ENCODE measurements around the gene LHX1. TPM values are rescaled to one million over a fixed set of nuclear protein-coding genes. Genes with fewer than 3 reads are reported as not detected.
A peak's percentile ranks its signal among the peaks of the same experiment; 100 is the strongest.

Gene LHX1
- total RNA-seq, 1 experiment from 2014 or later, result 0.35 TPM

DNA sequence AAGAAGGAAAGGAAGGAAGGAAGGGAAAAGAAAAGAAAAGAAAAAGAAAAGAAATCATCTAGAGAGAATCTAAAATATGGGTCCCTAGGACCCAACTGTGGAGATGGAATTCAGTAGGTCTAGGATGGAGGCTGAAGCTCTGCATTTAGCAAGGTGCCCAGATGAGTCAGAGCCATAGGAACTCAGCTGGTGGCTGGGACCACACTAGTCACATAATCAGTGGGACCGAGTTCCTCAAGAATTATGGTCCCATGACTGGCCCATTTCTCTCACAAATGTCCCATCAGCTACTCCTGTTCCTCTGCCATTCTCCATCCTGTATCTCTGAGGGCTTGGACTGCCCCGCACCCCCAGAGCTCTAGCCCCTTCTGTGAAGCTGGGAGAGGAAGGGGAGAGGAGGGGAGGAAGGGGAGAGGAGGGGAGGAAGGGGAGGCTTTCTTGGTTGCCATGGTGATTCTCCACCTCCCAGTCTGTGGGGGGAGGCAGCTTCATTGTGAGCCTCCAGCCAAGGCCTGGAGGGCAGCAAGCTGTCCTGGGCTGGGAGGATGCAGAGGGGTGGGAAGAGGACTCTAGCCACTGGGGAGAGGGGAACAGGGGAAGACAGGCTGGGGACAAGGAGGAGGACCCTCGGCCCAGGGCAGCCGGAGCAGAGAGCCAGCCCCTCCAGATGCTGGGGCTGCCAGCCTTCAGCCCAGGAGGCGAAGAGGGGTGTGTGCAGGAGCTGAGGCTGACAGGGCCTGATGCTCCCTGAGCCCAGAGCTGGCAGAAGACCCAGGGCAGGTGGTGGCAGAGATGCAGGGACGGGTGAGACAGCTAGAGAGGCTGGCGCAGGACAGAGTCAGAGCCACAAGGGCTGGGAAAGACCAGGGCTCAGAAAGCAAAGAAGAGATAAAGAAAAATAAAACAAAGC, 37.8 kb upstream of the LHX1 start:
- intact Hi-C loops (cut with micrococcal nuclease; ENCODE audit: unreplicated experiment), result loop anchor here (1.0 kb wide), 1 partner anchor 20 kb away; no protein-coding TSS in a partner anchor
- CTCF ChIA-PET, result interaction anchor here (0.6 to 1.4 kb wide), 10 partner anchors 10 to 321 kb away, joined by 3 to 9 read pairs (median 4); no protein-coding TSS in a partner anchor
- no TSS peak for BruUV-seq (replicated peaks)

DNA sequence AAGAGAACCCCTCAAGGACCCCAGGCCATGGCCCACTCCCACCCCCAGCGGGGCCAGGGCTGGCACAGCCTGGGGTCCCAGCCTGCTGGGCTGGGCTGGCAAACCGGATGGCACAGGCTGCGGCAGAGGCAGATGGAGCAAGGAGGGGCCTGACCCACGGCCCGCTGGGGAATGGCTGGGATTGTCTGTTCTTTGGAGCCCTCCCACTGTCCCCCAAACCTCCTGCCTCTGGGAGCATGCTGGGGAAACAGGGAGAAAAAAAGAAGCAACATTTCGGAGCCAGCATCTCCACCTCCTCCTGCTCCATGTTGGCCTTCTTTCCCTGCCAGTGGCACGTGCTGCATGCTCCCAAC, 37.1 kb upstream of the LHX1 start:
- CTCF ChIA-PET, result interaction anchor here (1.1 to 1.4 kb wide), 2 partner anchors 19 to 21 kb away, joined by 3 to 8 read pairs; no protein-coding TSS in a partner anchor
- no peaks in the 10 kb centered on the region for H3K4me1 Mint-ChIP-seq (ENCODE audit: low read depth, unreplicated experiment)
- H3K4me3 Mint-ChIP-seq (ENCODE audit: low read depth, unreplicated experiment), result no peak overlapping the region
- intact Hi-C loops (cut with micrococcal nuclease; ENCODE audit: unreplicated experiment), result loop anchor here (1.0 kb wide), 1 partner anchor 19 kb away; no protein-coding TSS in a partner anchor
- DNase-seq, result no peak
- BruUV-seq (replicated peaks), result no TSS peak
- TF ChIP-seq, protein P1, sequence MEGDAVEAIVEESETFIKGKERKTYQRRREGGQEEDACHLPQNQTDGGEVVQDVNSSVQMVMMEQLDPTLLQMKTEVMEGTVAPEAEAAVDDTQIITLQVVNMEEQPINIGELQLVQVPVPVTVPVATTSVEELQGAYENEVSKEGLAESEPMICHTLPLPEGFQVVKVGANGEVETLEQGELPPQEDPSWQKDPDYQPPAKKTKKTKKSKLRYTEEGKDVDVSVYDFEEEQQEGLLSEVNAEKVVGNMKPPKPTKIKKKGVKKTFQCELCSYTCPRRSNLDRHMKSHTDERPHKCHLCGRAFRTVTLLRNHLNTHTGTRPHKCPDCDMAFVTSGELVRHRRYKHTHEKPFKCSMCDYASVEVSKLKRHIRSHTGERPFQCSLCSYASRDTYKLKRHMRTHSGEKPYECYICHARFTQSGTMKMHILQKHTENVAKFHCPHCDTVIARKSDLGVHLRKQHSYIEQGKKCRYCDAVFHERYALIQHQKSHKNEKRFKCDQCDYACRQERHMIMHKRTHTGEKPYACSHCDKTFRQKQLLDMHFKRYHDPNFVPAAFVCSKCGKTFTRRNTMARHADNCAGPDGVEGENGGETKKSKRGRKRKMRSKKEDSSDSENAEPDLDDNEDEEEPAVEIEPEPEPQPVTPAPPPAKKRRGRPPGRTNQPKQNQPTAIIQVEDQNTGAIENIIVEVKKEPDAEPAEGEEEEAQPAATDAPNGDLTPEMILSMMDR (IDR thresholded peaks at IDR 0.05; ENCODE audit: unreplicated experiment), result no peak
- H3K27me3 Mint-ChIP-seq (ENCODE audit: unreplicated experiment), result peaks cover 41% of the 10 kb centered on the region
- H3K9me3 Mint-ChIP-seq (ENCODE audit: low read depth, unreplicated experiment), result no peaks in the 10 kb centered on the region
- no peaks in the 10 kb centered on the region for H3K36me3 Mint-ChIP-seq (ENCODE audit: insufficient read depth, unreplicated experiment)
- H3K27ac Mint-ChIP-seq (ENCODE audit: unreplicated experiment), result no peak overlapping the region

More for the DNA sequence above, 37.8 kb upstream of the LHX1 start:
- no peaks in the 10 kb centered on the region for H3K36me3 Mint-ChIP-seq (ENCODE audit: insufficient read depth, unreplicated experiment)
- H3K27ac Mint-ChIP-seq (ENCODE audit: unreplicated experiment), result no peak overlapping the region
- no peak overlapping the region for H3K4me3 Mint-ChIP-seq (ENCODE audit: low read depth, unreplicated experiment)
- TF ChIP-seq, protein P1 (IDR thresholded peaks at IDR 0.05; ENCODE audit: unreplicated experiment), result no peak
- no peaks in the 10 kb centered on the region for H3K9me3 Mint-ChIP-seq (ENCODE audit: low read depth, unreplicated experiment)
- no peaks in the 10 kb centered on the region for H3K4me1 Mint-ChIP-seq (ENCODE audit: low read depth, unreplicated experiment)
- DNase-seq, result no peak
- peaks cover 47% of the 10 kb centered on the region for H3K27me3 Mint-ChIP-seq (ENCODE audit: unreplicated experiment)

DNA sequence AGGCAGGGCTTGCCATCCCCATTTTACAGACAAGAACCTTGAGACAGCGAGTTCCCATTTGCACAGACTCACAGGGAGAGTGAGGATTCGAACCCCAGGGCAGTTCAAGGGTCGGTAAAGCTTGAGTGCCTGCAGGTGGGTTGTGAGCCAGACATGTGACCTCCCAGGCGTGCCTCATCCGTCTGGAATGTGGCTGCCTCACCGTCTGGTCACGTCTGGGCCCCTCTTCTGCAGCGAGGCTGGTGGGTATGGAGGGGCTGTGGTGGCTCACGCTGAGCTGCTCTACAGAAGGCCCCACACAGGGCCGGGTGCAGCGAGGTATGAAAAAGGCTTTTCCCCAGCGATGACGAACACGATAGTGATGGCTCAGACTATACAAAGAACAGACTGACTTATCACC, 35.8 kb upstream of the LHX1 start:
- H3K36me3 Mint-ChIP-seq (ENCODE audit: insufficient read depth, unreplicated experiment), result no peaks in the 10 kb centered on the region
- H3K9me3 Mint-ChIP-seq (ENCODE audit: low read depth, unreplicated experiment), result no peaks in the 10 kb centered on the region
- H3K4me1 Mint-ChIP-seq (ENCODE audit: low read depth, unreplicated experiment), result no peaks in the 10 kb centered on the region
- no TSS peak for BruUV-seq (replicated peaks)
- CTCF ChIA-PET, result interaction anchor here (1.3 to 1.8 kb wide), 2 partner anchors 20 to 23 kb away, joined by 5 to 6 read pairs; no protein-coding TSS in a partner anchor
- TF ChIP-seq, protein P1 (IDR thresholded peaks at IDR 0.05; ENCODE audit: unreplicated experiment), result no peak
- intact Hi-C loops (cut with micrococcal nuclease; ENCODE audit: unreplicated experiment), result no loop called here
- peaks cover 34% of the 10 kb centered on the region for H3K27me3 Mint-ChIP-seq (ENCODE audit: unreplicated experiment)
- no peak overlapping the region for H3K4me3 Mint-ChIP-seq (ENCODE audit: low read depth, unreplicated experiment)
- no peak overlapping the region for H3K27ac Mint-ChIP-seq (ENCODE audit: unreplicated experiment)
- DNase-seq, result peak; percentile 55

DNA sequence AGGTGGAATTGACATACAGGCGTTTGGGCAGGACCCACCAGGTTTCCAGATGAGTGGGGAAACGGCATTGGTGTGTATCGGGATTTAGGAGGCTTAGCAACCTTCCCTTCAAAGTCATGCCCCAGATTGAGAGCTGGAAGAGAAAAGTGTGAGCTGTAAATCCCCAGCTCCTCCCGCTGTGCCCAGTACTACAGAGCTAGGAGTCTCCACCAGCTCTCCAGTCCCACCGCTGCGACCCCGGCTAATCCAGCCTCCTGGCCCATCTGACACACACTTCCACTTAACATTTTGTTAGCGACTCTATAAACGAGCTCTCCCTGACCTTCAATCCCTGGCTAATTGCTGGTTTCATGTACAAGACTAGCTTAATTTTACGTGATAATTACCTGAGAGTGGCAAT, 29.9 kb upstream of the LHX1 start:
- Mint-ChIP-seq H3K27ac (ENCODE audit: unreplicated experiment) (no peak overlapping the region), H3K27me3 (ENCODE audit: unreplicated experiment) (peaks cover 64% of the 10 kb centered on the region), H3K9me3 (ENCODE audit: low read depth, unreplicated experiment) (no peaks in the 10 kb centered on the region), H3K4me3 (ENCODE audit: low read depth, unreplicated experiment) (no peak overlapping the region), H3K36me3 (ENCODE audit: insufficient read depth, unreplicated experiment) (no peaks in the 10 kb centered on the region), H3K4me1 (ENCODE audit: low read depth, unreplicated experiment) (no peaks in the 10 kb centered on the region)
- no TSS peak for BruUV-seq (replicated peaks)
- CTCF ChIA-PET, result interaction anchor here (0.6 to 1.4 kb wide), 3 partner anchors 16 to 97 kb away, joined by 3 to 10 read pairs (median 3); no protein-coding TSS in a partner anchor
- intact Hi-C loops (cut with micrococcal nuclease; ENCODE audit: unreplicated experiment), result no loop called here
- no peak for DNase-seq
- TF ChIP-seq, protein P1 (IDR thresholded peaks at IDR 0.05; ENCODE audit: unreplicated experiment), result no peak

Measured in Calu3 (cell line).